GM21723 (cell line): Measurements from ENCODE around the gene LEKR1.

ENCODE experiments used
- ATAC-seq: cut with Tn5 transposase; IDR thresholded peaks from one replicate; pipeline ENCODE4 v1.9.1; 2021; ENCODE audit warnings: mild to moderate bottlenecking, moderate library complexity; ENCODE audit not compliant: unreplicated experiment

LEKR1 gene

GRCh38 chr3:157093096-157093495, 266.9 kb downstream of the LEKR1 start:
- no peak for ATAC-seq

- no peak for ATAC-seq
Observed at GRCh38 chr3:157094301-157094700, 268.1 kb downstream of the LEKR1 start.

GRCh38 chr3:157094751-157095480, 268.8 kb downstream of the LEKR1 start:
- ATAC-seq = no peak
